H1 (cell line): ENCODE measurements around the gene GCSH. TPM values are rescaled to one million over a fixed set of nuclear protein-coding genes. Genes with fewer than 3 reads are reported as not detected.

Experiments used
- PHF8 ChIP-seq: fragments of 200-600 bp; sonication (generic); conservative IDR thresholded peaks from 2 replicates; pipeline ENCODE4 v1.7.1; 2012; ENCODE audit warnings: low read depth, mild to moderate bottlenecking, inconsistent platforms, low read length, moderate library complexity
- SAP30 ChIP-seq: fragments of 300-600 bp; sonication (generic); IDR thresholded peaks from 2 replicates; pipeline ENCODE4 v1.7.1; 2012; ENCODE audit warnings: low read length, moderate library complexity, mild to moderate bottlenecking, inconsistent platforms; ENCODE audit not compliant: insufficient read depth, insufficient replicate concordance
- polyA plus RNA-seq, 7 experiments: library from polyadenylated mRNA; depleted of rRNA in 3 of 7; stranded (reverse) in 5 of 7; unstranded in 2 of 7; fragments of >200 nt in 5 of 7; fragments of 200-250 nt in 2 of 7; gene quantifications; 1 replicate in 5 of 7; 2 replicates in 1 of 7; 4 replicates in 1 of 7; pipeline versions ENCODE4 v1.2.1 to v1.2.3, GENCODE V29; 2011 to 2013; ENCODE audit warnings: missing spikeins in 2 of 7, mixed read lengths in 2 of 7
- total RNA-seq: library from RNA; stranded (reverse); fragmentation: NEBNext Ultra II Directional; extraction: Animal tissue kit (Norgen Biotek cat#: 25700); gene quantifications from 2 replicates; pipeline ENCODE4 v1.2.1, GENCODE V29; 2021

The GCSH gene
- total and polyA plus RNA-seq, 2 of the 8 experiments (the other 6 are each of a cell fraction or from before 2014, with no cell fraction given) = 28.2 to 108 TPM

GRCh38 chr16:81035975-81036750 lies 60.0 kb downstream of the GCSH start (continued):
- TF ChIP-seq SAP30 (no peak), PHF8 (peak; percentile 78)
